ENCODE measurements around the gene LEF1. TPM values are rescaled to one million over a fixed set of nuclear protein-coding genes. Genes with fewer than 3 reads are reported as not detected.

Gene LEF1
- total RNA-seq, 1 experiment from 2014 or later: 2.8 TPM

- H3K79me2 ChIP-seq (ENCODE audit: low read depth): no peaks in the 10 kb centered on the region
- H4K20me1 ChIP-seq (ENCODE audit: insufficient read depth): no peaks in the 10 kb centered on the region
- no peak for DNase-seq
- POLR2A ChIA-PET (ENCODE audit: unreplicated experiment): no interaction called here
- no peaks in the 10 kb centered on the region for H3K27me3 ChIP-seq (ENCODE audit: insufficient read depth, low read depth)
- no peaks in the 10 kb centered on the region for H3K9me3 ChIP-seq (ENCODE audit: insufficient read depth, low read depth)
- H3K27ac ChIP-seq: no peak overlapping the region
- no peaks in the 10 kb centered on the region for H3K4me1 ChIP-seq (replicated peaks; ENCODE audit: insufficient read depth)
- H3K4me3 ChIP-seq: no peak overlapping the region
- CTCF ChIA-PET: no interaction called here
- H3F3A ChIP-seq (ENCODE audit: insufficient read depth, low read depth): no peaks in the 10 kb centered on the region
- no peaks in the 10 kb centered on the region for H3K36me3 ChIP-seq (ENCODE audit: low read depth)
- no peak overlapping the region for H3K4me2 ChIP-seq
- no peak overlapping the region for H2AFZ ChIP-seq
- intact Hi-C loops (cut with micrococcal nuclease; ENCODE audit: unreplicated experiment): no loop called here
- BruUV-seq (replicated peaks): no TSS peak
- no peaks in the 10 kb centered on the region for H3K9me2 ChIP-seq (ENCODE audit: insufficient read depth)
- TF ChIP-seq CTCF (conservative IDR thresholded peaks at IDR 0.05) (no peak), EZH2 (IDR thresholded peaks at IDR 0.05; ENCODE audit: low read depth) (no peak)
Measured at GRCh38 chr4:108043526-108043925, 125.2 kb downstream of the LEF1 start.

GRCh38 chr4:108042927-108043326, 125.8 kb downstream of the LEF1 start:
- intact Hi-C loops (cut with micrococcal nuclease; ENCODE audit: unreplicated experiment): no loop called here
- Histone ChIP-seq H3K27me3 (ENCODE audit: insufficient read depth, low read depth) (no peaks in the 10 kb centered on the region), H4K20me1 (ENCODE audit: insufficient read depth) (no peaks in the 10 kb centered on the region), H3F3A (ENCODE audit: insufficient read depth, low read depth) (no peaks in the 10 kb centered on the region), H3K27ac (no peak overlapping the region), H3K4me1 (replicated peaks; ENCODE audit: insufficient read depth) (no peaks in the 10 kb centered on the region), H3K36me3 (ENCODE audit: low read depth) (no peaks in the 10 kb centered on the region), H3K9me3 (ENCODE audit: insufficient read depth, low read depth) (no peaks in the 10 kb centered on the region), H3K4me2 (no peak overlapping the region), H2AFZ (no peak overlapping the region), H3K9me2 (ENCODE audit: insufficient read depth) (no peaks in the 10 kb centered on the region), H3K79me2 (ENCODE audit: low read depth) (no peaks in the 10 kb centered on the region), H3K4me3 (no peak overlapping the region)
- CTCF ChIA-PET: no interaction called here
- no peak for TF ChIP-seq EZH2 (IDR thresholded peaks at IDR 0.05; ENCODE audit: low read depth)
- no peak for TF ChIP-seq CTCF (conservative IDR thresholded peaks at IDR 0.05)
- POLR2A ChIA-PET (ENCODE audit: unreplicated experiment): no interaction called here
- no TSS peak for BruUV-seq (replicated peaks)
- DNase-seq: no peak

- no peak for TF ChIP-seq CTCF (conservative IDR thresholded peaks at IDR 0.05)
- TF ChIP-seq EZH2 (IDR thresholded peaks at IDR 0.05; ENCODE audit: low read depth): no peak
- POLR2A ChIA-PET (ENCODE audit: unreplicated experiment): no interaction called here
- no peaks in the 10 kb centered on the region for H3K36me3 ChIP-seq (ENCODE audit: low read depth)
- H4K20me1 ChIP-seq (ENCODE audit: insufficient read depth): no peaks in the 10 kb centered on the region
- BruUV-seq (replicated peaks): no TSS peak
- H3K4me3 ChIP-seq: no peak overlapping the region
- H3K9me2 ChIP-seq (ENCODE audit: insufficient read depth): no peaks in the 10 kb centered on the region
- no peaks in the 10 kb centered on the region for H3K4me1 ChIP-seq (replicated peaks; ENCODE audit: insufficient read depth)
- H3K27ac ChIP-seq: no peak overlapping the region
- no peak overlapping the region for H2AFZ ChIP-seq
- CTCF ChIA-PET: no interaction called here
- no peaks in the 10 kb centered on the region for H3K27me3 ChIP-seq (ENCODE audit: insufficient read depth, low read depth)
- no peak overlapping the region for H3K4me2 ChIP-seq
- no peaks in the 10 kb centered on the region for H3F3A ChIP-seq (ENCODE audit: insufficient read depth, low read depth)
- no peaks in the 10 kb centered on the region for H3K9me3 ChIP-seq (ENCODE audit: insufficient read depth, low read depth)
- DNase-seq: no peak
- H3K79me2 ChIP-seq (ENCODE audit: low read depth): no peaks in the 10 kb centered on the region
- intact Hi-C loops (cut with micrococcal nuclease; ENCODE audit: unreplicated experiment): loop anchor here (10.0 kb wide), 1 partner anchor 1357 kb away; no protein-coding TSS in a partner anchor
Measured at GRCh38 chr4:108037884-108038283, 130.8 kb downstream of the LEF1 start.
